HG02852 (cell line): Measurements from ENCODE around the gene FERMT1.
"Not testable (repeated sequence)": the region's sequence is repeated elsewhere in the genome, so short reads cannot be mapped to it uniquely, and the experiment has no call there.

Experiments used
- ATAC-seq: cut with Tn5 transposase; IDR thresholded peaks from one replicate; pipeline ENCODE4 v1.9.1; 2021; ENCODE audit warnings: mild to moderate bottlenecking, moderate library complexity; ENCODE audit not compliant: unreplicated experiment

FERMT1 gene

DNA sequence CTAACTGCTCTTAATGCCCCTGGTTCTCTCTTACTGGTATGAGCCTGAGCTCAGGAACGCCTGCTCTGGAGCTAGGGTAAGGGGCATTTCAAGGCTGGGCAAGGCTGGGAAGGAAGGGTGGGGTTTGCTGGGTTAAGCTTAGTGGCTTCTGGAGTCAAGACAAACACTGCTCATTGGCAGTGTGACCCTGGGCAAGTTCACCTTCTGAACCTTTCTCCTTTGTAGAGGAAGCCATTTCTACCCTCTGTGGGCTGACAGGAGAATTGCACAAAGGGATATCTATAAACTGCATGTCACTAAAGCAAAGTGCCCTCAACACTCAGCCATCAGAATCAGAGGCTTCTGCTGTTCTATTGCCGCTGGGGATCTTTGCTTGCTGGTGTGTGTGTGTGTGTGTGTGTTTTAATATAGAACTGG, 48.7 kb downstream of the FERMT1 start:
- no peak for ATAC-seq

DNA sequence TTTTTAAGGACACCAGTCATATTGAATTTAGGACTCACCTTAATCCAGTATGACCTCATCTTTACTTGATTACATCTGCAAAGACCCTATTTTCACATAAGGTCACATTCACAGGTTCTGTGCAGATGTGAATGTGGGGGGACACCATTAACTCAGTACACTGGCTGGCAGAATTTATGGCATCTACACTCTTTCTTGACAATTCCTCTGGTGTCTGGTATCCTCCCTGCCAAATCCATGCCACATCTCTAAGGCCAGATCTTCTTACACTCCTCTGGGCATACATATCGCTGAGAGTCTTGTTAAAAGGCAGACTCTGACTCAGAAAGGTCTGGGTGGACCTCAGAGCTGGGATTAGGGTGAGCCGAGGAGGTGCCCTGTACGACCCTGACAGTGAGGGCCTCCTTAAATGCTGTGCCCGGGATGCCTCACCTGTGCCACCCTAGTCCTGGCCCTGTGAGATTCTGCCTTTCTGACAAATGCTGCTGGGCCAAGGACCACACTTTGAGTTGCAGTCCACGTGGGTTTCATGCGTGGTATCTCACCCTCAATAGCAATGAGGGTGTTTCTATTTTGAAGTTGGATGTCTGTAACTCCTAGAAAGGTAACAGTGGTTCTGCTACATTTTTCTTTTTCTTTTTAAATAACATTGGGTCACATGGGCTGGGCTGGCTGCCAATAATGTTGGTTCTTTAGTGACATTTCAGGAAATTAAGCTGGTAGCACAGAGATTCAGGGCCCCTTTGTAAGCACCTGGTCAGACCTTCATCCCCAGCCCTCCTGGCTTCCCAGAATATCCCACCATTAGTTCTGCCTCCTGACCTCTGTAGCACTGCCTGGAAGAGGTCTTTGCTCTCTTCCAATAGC, 51.8 kb downstream of the FERMT1 start:
- ATAC-seq, result no peak

DNA sequence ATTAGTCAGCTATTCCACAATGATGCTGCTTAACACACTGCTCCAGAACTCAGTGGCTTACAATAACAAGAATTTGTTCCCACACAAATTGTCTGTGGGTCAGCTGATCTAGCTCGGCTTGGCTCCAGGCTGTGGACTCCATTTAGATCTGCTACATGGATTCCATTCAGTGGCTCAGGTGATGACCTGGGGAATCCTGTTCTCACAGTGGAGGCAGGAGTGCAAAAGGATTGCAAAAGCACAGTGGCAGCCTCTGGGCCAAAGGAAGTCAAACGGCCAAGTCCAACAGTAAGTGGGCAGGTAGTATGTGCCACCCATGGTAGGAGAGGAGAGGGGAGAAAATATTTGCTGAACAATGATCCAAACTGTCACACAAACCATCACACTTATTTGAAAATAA, 53.2 kb downstream of the FERMT1 start:
- ATAC-seq, result no peak

DNA sequence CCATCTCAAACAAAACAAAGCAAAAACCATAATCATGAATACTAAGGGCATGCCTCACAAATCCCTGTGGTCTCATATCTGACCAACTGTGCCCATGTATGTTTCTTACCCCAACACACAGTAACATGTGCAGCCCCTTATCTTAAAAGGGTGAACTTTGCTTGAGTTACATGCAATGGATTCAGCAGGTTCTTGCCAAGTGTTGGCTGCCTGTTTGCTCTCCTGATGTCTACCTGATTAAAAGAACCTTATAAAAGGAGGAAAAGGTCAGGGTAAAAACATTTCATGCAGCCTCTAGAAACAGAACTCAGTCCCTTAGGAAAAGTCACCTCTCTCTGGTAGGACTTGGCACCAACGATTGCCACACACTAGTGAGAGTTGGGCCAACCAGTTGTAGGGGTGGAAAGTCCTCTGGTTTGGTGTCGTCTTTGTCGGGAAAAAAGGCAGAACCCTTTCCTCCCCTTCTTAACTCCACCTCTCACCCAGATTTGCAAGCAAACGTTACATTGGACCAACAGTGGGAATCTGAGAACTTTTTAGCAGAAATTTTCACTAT, 55.0 kb downstream of the FERMT1 start:
- ATAC-seq, result no peak

DNA sequence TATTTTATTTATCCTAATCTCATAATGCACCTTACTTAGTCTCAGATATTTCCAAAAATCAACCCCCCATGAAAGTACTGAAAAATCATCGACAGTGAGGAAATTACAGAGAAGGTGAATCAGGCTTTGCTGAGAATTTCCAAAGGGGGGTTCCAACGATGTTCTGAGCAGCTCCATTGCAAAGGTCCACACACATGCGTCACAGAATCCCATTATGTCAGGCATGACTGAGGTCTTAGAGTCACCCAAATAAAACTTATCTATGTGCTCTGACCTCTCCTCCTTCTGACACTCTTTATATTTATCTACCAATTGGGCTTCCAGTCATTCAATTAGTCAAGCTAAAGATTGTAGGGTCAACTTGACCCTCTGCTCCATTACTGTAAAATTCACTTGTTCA, 56.2 kb downstream of the FERMT1 start:
- ATAC-seq, result no peak

DNA sequence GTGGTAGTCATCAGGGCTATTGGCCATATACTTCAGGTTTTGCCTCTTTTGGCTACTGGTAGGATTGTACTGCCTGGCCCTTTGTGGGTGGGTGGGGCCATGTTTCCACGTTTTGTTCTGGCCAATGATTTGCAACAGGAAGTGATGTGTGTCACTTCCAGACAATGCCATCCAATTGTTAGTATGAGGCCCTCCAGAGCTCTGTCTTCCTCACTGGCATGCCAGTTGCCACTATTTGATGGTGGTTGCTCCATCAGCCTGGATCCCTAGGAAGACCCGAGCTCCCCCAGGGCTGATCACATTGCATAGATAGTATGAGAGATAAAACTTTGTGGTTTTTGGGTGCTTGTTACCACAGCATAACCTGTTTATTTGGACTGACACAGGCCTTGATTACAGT, 61.3 kb downstream of the FERMT1 start:
- no peak for ATAC-seq

DNA sequence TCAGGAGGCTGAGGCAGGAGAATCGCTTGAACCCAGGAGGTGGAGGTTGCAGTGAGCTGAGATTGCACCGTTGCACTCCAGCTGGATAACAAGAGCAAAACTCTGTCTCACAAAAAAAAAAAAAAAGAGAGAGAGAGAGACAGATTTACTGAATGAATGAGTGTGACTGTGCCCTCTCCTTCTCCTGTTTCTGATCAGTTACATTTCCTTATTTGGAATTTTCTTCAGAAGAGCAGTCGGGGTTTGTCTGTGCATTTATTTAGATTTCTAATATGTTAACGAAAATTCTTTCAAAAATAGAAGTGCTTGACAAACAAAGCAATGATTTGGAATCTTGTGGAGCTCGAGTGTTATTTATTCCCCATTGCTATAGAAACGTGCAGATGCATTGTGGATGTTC, 62.6 kb downstream of the FERMT1 start:
- ATAC-seq, result no peak

DNA sequence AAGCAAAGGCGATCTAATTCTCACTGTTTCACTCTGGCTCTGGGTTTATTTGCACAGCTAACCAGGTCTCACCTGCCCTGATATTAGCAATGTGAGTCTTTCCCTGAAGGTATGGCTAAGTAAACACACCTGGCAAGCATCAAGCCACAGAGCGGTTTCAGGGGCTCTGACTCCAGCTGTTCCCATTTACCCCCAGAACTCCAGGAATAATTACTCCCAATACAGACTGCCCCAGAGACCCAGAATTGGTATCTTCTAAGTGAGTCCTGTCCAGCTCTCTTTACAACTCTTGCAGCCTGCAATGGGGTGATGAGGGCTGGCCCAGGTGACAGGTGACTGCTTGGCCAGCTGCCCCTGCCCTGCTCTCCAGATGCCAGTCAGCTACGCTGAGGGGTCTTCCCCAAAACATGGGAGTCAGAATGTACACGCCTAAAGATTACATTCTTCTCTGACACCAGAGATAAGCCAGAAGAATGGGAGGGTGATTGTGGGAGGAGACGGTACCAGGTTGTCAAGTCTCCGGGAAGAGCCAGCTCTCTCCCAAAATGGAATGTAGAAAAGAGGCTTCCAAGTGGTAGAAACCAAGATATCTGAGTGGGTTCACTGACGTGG, 64.0 kb downstream of the FERMT1 start:
- ATAC-seq, result no peak

DNA sequence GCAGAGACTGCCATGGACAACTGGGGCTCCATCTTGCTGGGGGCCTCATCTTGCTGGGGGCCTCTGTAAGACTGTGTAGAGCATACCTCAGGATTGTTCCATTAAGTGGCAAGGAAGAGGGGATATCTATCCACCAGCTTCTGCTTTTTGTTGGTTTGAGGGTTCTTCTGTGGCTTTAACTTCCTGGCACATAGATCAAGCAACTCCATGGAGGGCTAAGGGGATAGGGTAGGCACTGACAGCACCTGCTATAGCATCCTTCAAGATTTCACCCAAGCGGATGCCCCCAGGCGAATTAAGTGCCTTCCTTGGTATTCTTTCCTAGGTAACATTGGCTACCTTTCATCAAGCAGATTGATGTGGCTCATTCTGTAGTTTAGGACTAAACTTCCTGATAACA, 65.1 kb downstream of the FERMT1 start:
- no peak for ATAC-seq

DNA sequence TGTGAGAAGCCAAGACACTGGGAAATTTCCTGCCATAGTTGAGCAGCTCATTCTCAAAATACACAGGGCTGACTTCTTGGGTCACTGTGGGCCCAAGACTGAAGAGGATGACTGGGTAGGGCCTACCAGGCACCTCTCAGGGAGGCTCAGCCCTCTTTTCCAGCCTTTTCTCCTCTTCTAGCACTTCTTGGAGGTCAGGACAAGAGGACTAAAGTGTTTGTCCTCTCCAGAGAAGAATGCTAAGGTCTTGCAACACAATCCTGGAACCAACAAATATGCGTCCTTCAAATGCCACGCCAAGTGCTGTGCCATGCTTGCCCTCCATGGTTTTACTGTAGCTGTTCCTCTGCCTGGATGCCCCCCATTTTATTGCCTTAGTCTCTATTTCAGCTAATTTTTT, 65.7 kb downstream of the FERMT1 start:
- no peak for ATAC-seq

DNA sequence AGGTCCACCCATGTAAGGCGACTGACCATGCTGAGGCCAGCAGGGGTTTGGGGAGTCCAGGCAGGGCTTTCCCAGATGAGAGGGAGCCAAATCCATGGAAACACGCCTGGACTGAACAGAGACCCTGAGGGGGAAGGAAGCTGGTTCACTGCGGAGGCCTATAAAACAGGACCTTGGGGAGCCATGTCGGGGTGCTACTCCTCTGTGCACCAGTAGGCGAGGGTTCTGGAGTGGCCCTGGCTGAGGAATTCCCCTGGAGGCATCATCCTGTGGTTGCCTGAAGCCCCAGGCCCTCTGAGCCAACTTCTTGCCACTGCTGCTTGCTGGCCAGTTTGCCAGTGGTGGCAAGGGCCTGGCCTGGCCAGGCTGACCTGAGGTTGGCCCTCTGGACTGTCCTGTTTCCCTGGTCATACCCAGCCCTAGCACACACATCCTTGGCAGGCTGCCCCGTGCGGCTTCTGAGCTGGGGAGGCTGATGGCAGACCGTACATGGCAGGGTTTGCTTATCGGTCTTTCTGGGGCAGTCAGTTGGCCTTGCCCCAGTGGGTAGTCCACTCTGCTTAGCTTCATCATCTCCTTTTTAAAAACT, 66.8 kb downstream of the FERMT1 start:
- ATAC-seq, result no peak

DNA sequence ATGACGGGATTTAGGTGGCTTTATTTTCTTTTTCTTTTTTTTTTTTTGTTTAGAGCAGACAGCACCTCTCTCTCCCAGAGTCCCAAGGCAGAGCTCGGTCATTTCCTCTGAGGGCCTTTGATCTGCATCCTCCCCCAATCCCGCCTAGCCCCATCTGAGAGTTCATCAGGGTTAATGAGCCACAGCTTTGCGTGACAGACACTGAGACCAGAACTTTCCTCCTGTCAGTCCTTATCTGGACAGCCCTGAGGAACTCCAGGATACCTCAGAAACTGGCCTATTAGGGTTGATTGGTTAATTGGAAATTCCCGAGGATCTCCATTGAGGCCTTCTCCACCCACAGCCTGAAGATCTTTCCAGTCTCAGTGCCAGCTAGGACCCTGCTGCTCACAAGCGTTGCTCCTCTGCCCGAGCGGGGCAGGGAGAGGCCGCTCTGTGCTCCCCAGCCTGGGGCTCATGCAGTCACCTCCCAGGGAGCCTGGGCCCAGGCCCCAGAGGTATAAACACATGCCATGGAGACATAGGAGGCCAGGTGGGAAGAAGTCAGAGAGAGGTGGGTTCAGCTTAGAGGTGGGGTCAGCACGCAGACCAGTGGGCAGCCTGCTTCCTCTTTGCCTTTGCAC, 67.6 kb downstream of the FERMT1 start:
- no peak for ATAC-seq

DNA sequence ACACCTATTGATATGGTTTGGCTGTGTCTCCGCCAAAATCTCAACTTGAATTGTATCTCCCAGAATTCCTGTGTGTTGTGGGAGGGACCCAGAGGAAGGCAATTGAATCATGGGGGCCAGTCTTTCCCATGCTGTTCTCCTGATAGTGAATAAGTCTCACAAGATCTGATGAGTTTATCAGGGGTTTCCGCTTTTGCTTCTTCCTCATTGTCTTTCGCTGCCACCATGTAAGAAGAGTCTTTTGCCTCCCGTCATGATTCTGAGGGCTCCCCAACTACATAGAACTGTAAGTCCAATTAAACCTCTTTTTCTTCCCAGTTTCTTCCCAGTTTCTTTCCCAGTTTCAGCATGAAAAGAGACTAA, 68.2 kb downstream of the FERMT1 start:
- ATAC-seq, result not testable (repeated sequence)

DNA sequence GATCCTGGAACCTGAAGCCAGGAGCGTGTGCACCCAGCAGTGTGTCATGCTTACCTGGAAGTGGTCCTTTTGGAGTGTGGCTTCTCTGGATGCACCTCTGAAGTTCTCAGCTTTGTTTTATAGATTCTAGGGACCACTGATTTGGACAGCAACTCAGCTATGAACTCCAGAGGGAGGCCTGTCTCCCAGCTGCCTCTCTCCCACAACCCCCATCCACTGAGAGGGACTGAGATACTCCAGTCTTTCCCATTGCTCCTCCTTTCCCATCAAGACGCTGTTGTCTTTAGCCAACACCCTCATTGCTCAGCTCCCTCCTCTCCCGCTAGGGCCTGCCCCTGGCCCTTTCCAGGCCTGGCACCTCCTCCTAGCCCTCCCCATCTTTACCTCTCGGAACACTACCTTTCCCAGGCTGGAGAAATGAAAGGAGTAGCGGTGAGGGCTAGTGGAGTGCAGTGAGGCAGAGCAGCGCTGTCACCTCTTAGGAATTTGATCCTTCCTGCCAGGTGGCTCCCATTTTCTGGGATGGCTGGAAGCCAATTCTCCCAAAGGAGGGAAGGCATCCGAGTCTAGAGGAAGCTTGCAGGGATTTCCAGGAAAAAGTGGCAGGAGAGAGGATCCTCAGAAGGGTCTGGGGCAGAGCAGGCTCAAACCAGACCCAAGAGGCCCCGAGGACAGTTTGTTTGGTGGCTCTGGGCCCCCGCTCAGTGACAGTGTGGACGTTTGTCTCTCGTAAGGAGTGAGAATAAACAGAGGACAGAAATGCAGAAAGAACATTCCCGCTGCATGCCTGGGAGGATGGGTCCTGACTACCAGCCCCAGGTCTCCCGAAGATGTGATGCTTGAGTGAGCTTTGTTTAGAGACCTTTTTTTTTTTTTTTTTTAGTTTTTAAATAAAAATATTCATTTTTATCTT, 68.8 kb downstream of the FERMT1 start, which contains the start of gene LRRN4:
Gene LRRN4 (minus strand): TSS at position 285 of the 913 bp plus-strand sequence. CDS start 1,261 bp downstream, outside the sequence.
- no peak for ATAC-seq

DNA sequence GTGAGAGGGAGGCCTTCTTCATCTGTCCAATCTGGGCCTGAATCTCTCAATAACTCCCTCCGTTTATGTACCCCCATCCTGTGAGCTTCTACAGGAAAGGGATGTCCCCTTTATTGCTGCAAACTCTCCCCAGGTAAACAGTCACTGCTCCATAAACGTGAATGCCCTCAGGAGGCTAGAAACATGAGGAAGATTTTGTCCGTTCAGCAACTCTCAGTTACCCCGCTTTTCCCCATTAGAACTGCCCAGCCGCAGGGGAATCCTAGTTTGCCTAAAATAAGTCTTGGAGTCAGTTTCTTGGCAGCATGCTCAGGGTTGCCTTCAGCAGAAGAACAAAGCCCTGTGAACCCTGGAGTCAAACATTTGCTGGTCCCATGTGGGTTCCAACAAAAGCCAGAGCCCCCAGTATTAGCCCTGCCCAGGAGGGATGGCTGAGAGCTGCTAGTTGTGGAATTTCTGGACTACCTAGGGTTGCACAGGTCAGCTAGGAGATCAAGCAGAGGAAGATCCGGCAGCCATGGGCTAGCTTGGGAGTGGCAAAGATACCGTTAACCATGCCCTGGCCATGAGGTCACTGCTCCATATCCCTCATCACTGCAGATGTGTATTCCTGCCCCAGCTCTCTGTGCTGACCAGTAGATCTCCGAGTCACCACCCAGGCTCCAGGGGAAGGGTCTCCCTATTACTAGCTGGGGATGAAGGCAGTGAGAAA, 69.6 kb downstream of the FERMT1 start:
- no peak for ATAC-seq

DNA sequence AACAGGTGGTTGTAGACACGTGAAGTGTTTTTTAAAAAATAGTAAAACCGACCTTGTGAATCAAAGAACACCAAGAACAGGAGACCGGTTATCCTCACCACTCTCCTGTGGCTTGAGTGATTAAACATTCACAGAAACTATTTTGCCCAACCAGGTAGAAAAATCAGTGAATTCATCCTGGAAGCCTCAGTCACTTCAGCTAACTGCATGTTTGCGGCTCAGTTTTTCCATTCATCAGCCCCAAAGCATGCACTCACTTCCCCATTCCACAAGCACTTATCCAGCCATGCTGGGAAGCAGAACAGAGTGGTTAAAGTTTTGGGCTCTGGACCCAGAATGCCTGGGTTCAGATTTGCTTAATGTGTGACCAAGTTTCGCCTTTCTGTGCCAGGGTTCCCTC, 71.3 kb downstream of the FERMT1 start:
- no peak for ATAC-seq

DNA sequence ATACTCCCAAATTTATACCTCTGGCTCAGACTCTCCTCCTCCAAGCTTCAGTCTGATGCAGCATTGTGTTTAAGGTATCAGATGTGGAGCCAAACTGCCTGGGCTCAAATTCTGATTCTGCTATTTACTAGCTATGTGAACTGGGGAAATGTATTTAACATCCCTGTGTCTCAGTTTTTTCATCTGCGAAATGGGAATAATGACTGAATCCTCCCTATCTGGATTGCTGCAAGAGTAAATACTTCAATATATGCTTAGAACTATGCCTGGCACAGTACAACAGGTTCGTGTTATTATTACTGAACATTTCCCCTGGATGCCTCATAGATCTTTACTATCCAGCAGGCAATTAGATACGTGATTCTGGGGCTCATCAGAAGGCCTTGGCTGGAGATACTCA, 74.4 kb downstream of the FERMT1 start:
- no peak for ATAC-seq

DNA sequence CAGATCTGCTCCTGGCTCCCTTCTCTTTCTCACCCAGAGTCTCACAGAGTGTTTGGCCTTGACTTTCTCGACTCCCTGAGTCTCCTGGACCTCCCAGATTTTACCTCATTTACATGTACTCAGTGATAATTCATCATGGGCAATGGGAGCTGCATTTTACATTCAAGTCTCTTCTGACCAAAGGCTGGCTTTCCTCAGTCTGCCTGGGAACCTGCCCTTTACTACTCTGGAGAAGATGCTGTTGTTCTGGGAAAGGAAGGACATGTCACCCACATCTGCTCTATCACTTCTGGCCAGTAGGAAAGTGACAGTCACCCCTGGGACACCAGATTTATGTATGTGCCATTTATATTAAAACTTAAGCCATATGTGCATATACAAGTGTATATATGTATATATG, 76.4 kb downstream of the FERMT1 start:
- no peak for ATAC-seq

DNA sequence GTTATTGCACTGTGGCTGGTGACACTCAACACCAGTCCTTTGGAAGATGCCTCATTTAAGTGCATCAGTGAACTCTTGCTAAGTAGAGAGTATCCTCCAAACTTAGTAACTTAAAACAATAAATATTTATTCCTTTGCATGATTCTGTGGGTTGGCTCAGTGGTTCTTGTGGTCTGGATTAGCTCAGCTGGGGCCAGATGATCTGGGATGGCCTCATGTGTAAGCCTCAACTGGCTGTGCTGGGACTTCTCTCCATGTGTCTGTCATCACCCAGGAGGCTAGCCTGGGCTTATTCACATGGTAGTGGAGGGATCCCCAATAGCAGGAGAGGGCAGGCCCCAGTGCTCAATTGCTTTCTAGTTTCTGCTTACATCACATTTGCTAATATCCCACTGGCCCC, 77.3 kb downstream of the FERMT1 start:
- ATAC-seq, result no peak

DNA sequence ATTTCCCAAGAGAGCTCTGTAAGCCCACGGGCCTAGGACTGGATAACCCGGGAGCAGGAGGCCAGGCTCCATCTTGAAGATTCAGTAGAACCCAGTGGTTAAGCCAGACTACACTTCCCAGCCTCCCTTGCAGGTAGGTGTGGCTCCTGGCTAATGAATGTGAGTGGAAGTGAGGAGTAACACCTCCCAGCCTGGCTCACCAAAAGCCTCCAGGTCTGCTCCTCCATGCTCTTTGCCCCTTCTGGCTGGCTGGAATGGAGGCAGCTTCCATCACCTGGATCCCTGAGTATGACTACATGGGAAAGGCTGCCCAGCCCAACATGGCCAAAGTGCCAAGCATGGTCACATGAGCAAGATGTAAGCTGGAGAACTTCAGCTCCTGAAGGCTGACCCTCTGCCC, 78.7 kb downstream of the FERMT1 start:
- ATAC-seq, result no peak
